ENCODE results near the gene HS3ST4.

- TF ChIP-seq CTCF (conservative IDR thresholded peaks at IDR 0.05 in 1 of 2, IDR thresholded peaks at IDR 0.05 in 1 of 2; ENCODE audit: low read depth in 1 of 2, low read length in 2 of 2) = no peak
- TF ChIP-seq EZH2 (IDR thresholded peaks at IDR 0.05; ENCODE audit: low read length, missing control alignments) = no peak
Measured at GRCh38 chr16:25751230-25751835, 59.6 kb downstream of the HS3ST4 start.
